Measurements from ENCODE around the gene PTPRG. TPM values are rescaled to one million over a fixed set of nuclear protein-coding genes. Genes with fewer than 3 reads are reported as not detected.

PTPRG gene
- total RNA-seq, 4 donors from 2014 or later: 21.1 to 54.2 (median 30.6) TPM

GRCh38 chr3:61957259-61957658, 395.9 kb downstream of the PTPRG start:
- H3K4me1 ChIP-seq: peaks cover 39 to 42% of the 10 kb centered on the region in 2 donors
- no peaks in the 10 kb centered on the region for H3K36me3 ChIP-seq
- intact Hi-C loops (cut with DNase I; ENCODE audit: low total_unique reads) (no loop called here), in situ Hi-C loops (cut with MboI; ENCODE audit: low sequenced_read_pairs in 4 of 4) (no loop called here)
- no peaks in the 10 kb centered on the region for H3K9me3 ChIP-seq
- no peaks in the 10 kb centered on the region for H3K27me3 ChIP-seq
- ATAC-seq: no peak
- TF ChIP-seq POLR2A (IDR thresholded peaks at IDR 0.05) (no peak), CTCF (IDR thresholded peaks at IDR 0.05 in 4 of 5, conservative IDR thresholded peaks at IDR 0.05 in 1 of 5) (no peak)
- no peak for DNase-seq
- H3K4me3 ChIP-seq: no peak overlapping the region
- H3K27ac ChIP-seq: peak overlapping the region in 1 of 4 donors; percentile 68

DNA sequence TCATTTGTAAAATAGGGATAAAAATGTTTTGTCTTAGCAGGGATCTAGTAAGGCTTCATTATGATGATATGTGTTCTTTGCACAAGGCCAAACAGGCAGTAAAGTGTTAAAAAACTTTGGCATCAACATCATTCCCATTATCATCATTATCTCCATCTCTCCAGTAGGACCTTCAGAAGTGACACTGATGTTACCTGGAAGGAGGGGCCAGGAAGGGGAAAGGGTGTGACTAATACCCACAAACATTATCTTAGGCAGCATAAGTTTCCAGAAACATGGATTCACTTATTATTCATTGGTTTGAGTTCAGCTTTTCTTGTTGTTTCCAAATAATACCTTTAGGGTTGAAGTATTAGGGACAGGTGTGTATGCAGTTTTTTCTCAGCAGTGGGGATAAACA, 399.6 kb downstream of the PTPRG start:
- no peaks in the 10 kb centered on the region for H3K9me3 ChIP-seq
- H3K4me1 ChIP-seq: peaks cover 6 to 11% of the 10 kb centered on the region in 2 donors
- no peak overlapping the region for H3K4me3 ChIP-seq
- in situ Hi-C loops (cut with MboI; ENCODE audit: low sequenced_read_pairs in 4 of 4): no loop called here
- TF ChIP-seq CTCF (IDR thresholded peaks at IDR 0.05 in 4 of 5, conservative IDR thresholded peaks at IDR 0.05 in 1 of 5) (no peak), POLR2A (IDR thresholded peaks at IDR 0.05) (no peak)
- intact Hi-C loops (cut with DNase I; ENCODE audit: low total_unique reads): no loop called here
- no peak for DNase-seq
- no peaks in the 10 kb centered on the region for H3K27me3 ChIP-seq
- no peak overlapping the region for H3K27ac ChIP-seq
- no peak for ATAC-seq
- H3K36me3 ChIP-seq: no peaks in the 10 kb centered on the region

DNA sequence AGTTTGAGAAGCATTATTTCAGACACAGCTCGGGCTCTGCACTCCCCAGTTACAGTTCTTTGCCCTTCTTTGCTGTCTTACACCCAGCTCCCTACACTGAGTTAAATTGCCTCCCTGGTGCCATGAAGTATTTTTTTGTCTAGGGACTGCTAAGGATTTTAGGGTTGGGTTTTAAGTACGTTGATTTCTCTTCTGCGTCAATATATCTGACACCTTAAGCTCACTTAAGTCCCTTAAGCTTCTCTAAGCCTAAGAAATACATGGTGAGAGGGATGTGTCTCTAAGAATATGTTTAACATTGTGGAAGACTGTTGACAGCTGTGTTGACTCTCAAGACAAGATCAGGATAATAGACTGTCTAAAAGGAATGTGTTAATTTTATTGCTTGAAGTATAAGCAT, 400.5 kb downstream of the PTPRG start:
- Histone ChIP-seq H3K4me1 (peaks cover 0 to 2% of the 10 kb centered on the region in 2 donors), H3K9me3 (no peaks in the 10 kb centered on the region), H3K4me3 (no peak overlapping the region), H3K27me3 (no peaks in the 10 kb centered on the region), H3K36me3 (no peaks in the 10 kb centered on the region), H3K27ac (no peak overlapping the region)
- intact Hi-C loops (cut with DNase I; ENCODE audit: low total_unique reads) (no loop called here), in situ Hi-C loops (cut with MboI; ENCODE audit: low sequenced_read_pairs in 4 of 4) (no loop called here)
- TF ChIP-seq CTCF (IDR thresholded peaks at IDR 0.05 in 4 of 5, conservative IDR thresholded peaks at IDR 0.05 in 1 of 5) (no peak), POLR2A (IDR thresholded peaks at IDR 0.05) (no peak)
- no peak for DNase-seq
- no peak for ATAC-seq

GRCh38 chr3:61964566-61964965, 403.2 kb downstream of the PTPRG start:
- no peaks in the 10 kb centered on the region for H3K27me3 ChIP-seq
- no peak for DNase-seq
- no peak for ATAC-seq
- no peak overlapping the region for H3K4me3 ChIP-seq
- no peaks in the 10 kb centered on the region for H3K36me3 ChIP-seq
- TF ChIP-seq CTCF (IDR thresholded peaks at IDR 0.05 in 4 of 5, conservative IDR thresholded peaks at IDR 0.05 in 1 of 5) (no peak), POLR2A (IDR thresholded peaks at IDR 0.05) (no peak)
- H3K27ac ChIP-seq: no peak overlapping the region
- H3K9me3 ChIP-seq: no peaks in the 10 kb centered on the region
- intact Hi-C loops (cut with DNase I; ENCODE audit: low total_unique reads): no loop called here
- in situ Hi-C loops (cut with MboI; ENCODE audit: low sequenced_read_pairs in 4 of 4): no loop called here
- no peaks in the 10 kb centered on the region for H3K4me1 ChIP-seq

GRCh38 chr3:61965770-61966131, 404.4 kb downstream of the PTPRG start:
- no peaks in the 10 kb centered on the region for H3K27me3 ChIP-seq

More at GRCh38 chr3:61965770-61966131, 404.4 kb downstream of the PTPRG start:
- Histone ChIP-seq H3K36me3 (no peaks in the 10 kb centered on the region), H3K4me1 (no peaks in the 10 kb centered on the region), H3K9me3 (no peaks in the 10 kb centered on the region), H3K4me3 (no peak overlapping the region), H3K27ac (no peak overlapping the region)
- intact Hi-C loops (cut with DNase I; ENCODE audit: low total_unique reads) (no loop called here), in situ Hi-C loops (cut with MboI; ENCODE audit: low sequenced_read_pairs in 4 of 4) (no loop called here)
- ATAC-seq: no peak
- DNase-seq: no peak
- TF ChIP-seq POLR2A (IDR thresholded peaks at IDR 0.05): no peak
